MM.1S (cell line): ENCODE data around the gene MUTYH.

ENCODE experiments used
- DNase-seq: peaks from one replicate; pipeline ENCODE4 v3.0.0-alpha.2; 2015
- H2AFZ ChIP-seq: fragments of 300-600 bp; sonication (generic); 2 replicates; pipeline ENCODE4 v1.6.0; 2016; ENCODE audit warnings: antibody characterized with exemption, low read length
- H3F3A ChIP-seq: fragments of 300-600 bp; sonication (generic); 2 replicates; pipeline ENCODE4 v1.6.1; 2016; ENCODE audit warnings: mild to moderate bottlenecking, antibody characterized with exemption, low read length, moderate library complexity, mixed read lengths; ENCODE audit not compliant: insufficient read depth
- H3K27ac ChIP-seq: fragments of 300-600 bp; sonication (generic); 2 replicates; pipeline ENCODE4 v1.5.1; 2016; ENCODE audit warnings: mild to moderate bottlenecking, low read length
- H3K27me3 ChIP-seq: fragments of 300-600 bp; sonication (generic); replicated peaks from 2 replicates; pipeline ENCODE4 v1.6.0; 2016; ENCODE audit warnings: low read length; ENCODE audit not compliant: insufficient read depth
- H3K36me3 ChIP-seq: fragments of 300-600 bp; sonication (generic); replicated peaks from 2 replicates; pipeline ENCODE4 v1.6.1; 2016; ENCODE audit warnings: mild to moderate bottlenecking, low read length, mixed read lengths; ENCODE audit not compliant: insufficient read depth
- H3K4me1 ChIP-seq: fragments of 300-600 bp; sonication (generic); 2 replicates; pipeline ENCODE4 v1.6.1; 2016; ENCODE audit warnings: low read length, mixed read lengths
- H3K4me2 ChIP-seq: fragments of 300-600 bp; sonication (generic); 2 replicates; pipeline ENCODE4 v1.6.0; 2016; ENCODE audit warnings: low read depth, low read length
- H3K4me3 ChIP-seq: fragments of 300-600 bp; sonication (generic); 2 replicates; pipeline ENCODE4 v1.5.1; 2016; ENCODE audit warnings: low read length, mixed read lengths
- H3K79me2 ChIP-seq: fragments of 300-600 bp; sonication (generic); 2 replicates; pipeline ENCODE4 v1.6.1; 2016; ENCODE audit warnings: mixed run types, low read length, mixed read lengths
- H3K9ac ChIP-seq: fragments of 300-600 bp; sonication (generic); 2 replicates; pipeline ENCODE4 v1.6.1; 2016; ENCODE audit warnings: low read length, mixed read lengths
- H3K9me2 ChIP-seq: fragments of 300-600 bp; sonication (generic); replicated peaks from 2 replicates; pipeline ENCODE4 v1.6.1; 2016; ENCODE audit warnings: mild to moderate bottlenecking, low read length, mixed read lengths; ENCODE audit not compliant: insufficient read depth
- H3K9me3 ChIP-seq: fragments of 300-600 bp; sonication (generic); replicated peaks from 2 replicates; pipeline ENCODE4 v1.6.1; 2016; ENCODE audit warnings: mild to moderate bottlenecking, low read length, mixed read lengths; ENCODE audit not compliant: insufficient read depth
- H4K20me1 ChIP-seq: fragments of 300-600 bp; sonication (generic); 2 replicates; pipeline ENCODE4 v1.6.1; 2016; ENCODE audit warnings: mild to moderate bottlenecking, low read length, moderate library complexity, mixed read lengths; ENCODE audit not compliant: insufficient read depth
- CTCF ChIP-seq: fragments of 300-600 bp; sonication (generic); IDR thresholded peaks from 2 replicates; pipeline ENCODE4 v1.5.1; 2016; ENCODE audit warnings: antibody characterized with exemption, low read length, mixed read lengths
- EZH2 ChIP-seq: fragments of 300-600 bp; sonication (generic); optimal IDR thresholded peaks from 2 replicates; pipeline ENCODE3; 2017; ENCODE audit warnings: low read depth, mild to moderate bottlenecking, antibody characterized with exemption, low read length, mixed read lengths
- EZH2phosphoT487 ChIP-seq: fragments of 300-600 bp; sonication (generic); IDR thresholded peaks from 2 replicates; pipeline ENCODE4 v1.6.1; 2018; ENCODE audit warnings: antibody characterized with exemption, low read length

Gene MUTYH

GRCh38 chr1:45348609-45348965 is 8.3 kb upstream of the MUTYH start:
- Histone ChIP-seq H3K9me2 (no peaks in the 10 kb centered on the region), H3K27ac (peak overlapping the region; percentile 67; the same call in 1 of the 2 replicates), H3K4me2 (peak overlapping the region; percentile 39), H3K79me2 (0 out of 2 replicates have a peak, but pooled peaks cover under 1% of the 10 kb centered on the region), H3K9me3 (no peaks in the 10 kb centered on the region), H3K4me1 (peaks cover 35% of the 10 kb centered on the region), H4K20me1 (no peaks in the 10 kb centered on the region), H2AFZ (0 out of 2 replicates have a peak overlapping the region, but pooled peaks have one; percentile 21), H3K9ac (peak overlapping the region; percentile 13; the same call in 1 of the 2 replicates), H3K27me3 (no peaks in the 10 kb centered on the region), H3K4me3 (no peak overlapping the region), H3K36me3 (no peaks in the 10 kb centered on the region), H3F3A (peaks cover 21% of the 10 kb centered on the region)
- peak; percentile 47 for DNase-seq
- no peak for TF ChIP-seq EZH2
- no peak for TF ChIP-seq CTCF
- TF ChIP-seq EZH2phosphoT487: no peak

- Histone ChIP-seq H3K4me2 (peak overlapping the region; percentile 39), H2AFZ (no peak overlapping the region), H3K4me3 (no peak overlapping the region), H3K27ac (peak overlapping the region; percentile 67; the same call in 1 of the 2 replicates), H3K9me2 (no peaks in the 10 kb centered on the region), H4K20me1 (no peaks in the 10 kb centered on the region), H3K27me3 (no peaks in the 10 kb centered on the region), H3K79me2 (peaks cover 6% of the 10 kb centered on the region), H3K9ac (no peak overlapping the region), H3K9me3 (no peaks in the 10 kb centered on the region), H3K36me3 (peaks cover 4% of the 10 kb centered on the region; the same call in 1 of the 2 replicates), H3K4me1 (peaks cover 35% of the 10 kb centered on the region), H3F3A (peaks cover 21% of the 10 kb centered on the region)
- DNase-seq: no peak
- TF ChIP-seq EZH2phosphoT487: no peak
- TF ChIP-seq CTCF: no peak
- no peak for TF ChIP-seq EZH2
Observed at GRCh38 chr1:45348020-45348419, 7.8 kb upstream of the MUTYH start.

- Histone ChIP-seq H3F3A (peaks cover 21% of the 10 kb centered on the region), H2AFZ (no peak overlapping the region), H3K27ac (no peak overlapping the region), H3K9me2 (no peaks in the 10 kb centered on the region), H3K9ac (no peak overlapping the region), H3K9me3 (no peaks in the 10 kb centered on the region), H3K4me3 (no peak overlapping the region), H3K4me1 (peaks cover 35% of the 10 kb centered on the region), H3K36me3 (peaks cover 15% of the 10 kb centered on the region), H4K20me1 (no peaks in the 10 kb centered on the region), H3K27me3 (no peaks in the 10 kb centered on the region), H3K4me2 (no peak overlapping the region), H3K79me2 (peaks cover 21% of the 10 kb centered on the region)
- TF ChIP-seq EZH2 (no peak), CTCF (no peak), EZH2phosphoT487 (no peak)
- DNase-seq: no peak
Observed at GRCh38 chr1:45346473-45346872, 6.2 kb upstream of the MUTYH start.
